GM21786 (cell line): ENCODE results near the gene FPR1.

Experiments used
- ATAC-seq: cut with Tn5 transposase; IDR thresholded peaks from one replicate; pipeline ENCODE4 v1.9.1; 2021; ENCODE audit not compliant: unreplicated experiment

FPR1 gene

DNA sequence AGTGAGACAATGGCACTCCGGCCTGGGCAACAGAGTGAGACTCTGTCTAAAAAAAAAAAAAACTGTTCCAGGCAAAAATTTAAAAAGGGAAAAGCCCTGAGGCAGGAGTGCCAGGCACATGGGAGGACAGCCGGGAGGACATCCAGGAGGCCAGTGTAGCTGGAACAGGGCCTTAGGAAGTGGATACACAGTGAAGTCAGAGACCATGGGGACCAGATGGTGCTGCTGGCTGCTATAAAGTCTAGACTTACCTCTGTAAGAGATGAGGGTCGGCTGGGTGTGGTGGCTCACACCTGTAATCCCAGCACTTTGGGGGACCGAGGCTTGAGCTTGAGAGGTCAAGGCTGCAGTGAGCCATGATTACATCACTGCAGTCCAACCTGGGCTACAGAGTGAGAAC lies 42.9 kb downstream of the FPR1 start:
- ATAC-seq, result no peak

DNA sequence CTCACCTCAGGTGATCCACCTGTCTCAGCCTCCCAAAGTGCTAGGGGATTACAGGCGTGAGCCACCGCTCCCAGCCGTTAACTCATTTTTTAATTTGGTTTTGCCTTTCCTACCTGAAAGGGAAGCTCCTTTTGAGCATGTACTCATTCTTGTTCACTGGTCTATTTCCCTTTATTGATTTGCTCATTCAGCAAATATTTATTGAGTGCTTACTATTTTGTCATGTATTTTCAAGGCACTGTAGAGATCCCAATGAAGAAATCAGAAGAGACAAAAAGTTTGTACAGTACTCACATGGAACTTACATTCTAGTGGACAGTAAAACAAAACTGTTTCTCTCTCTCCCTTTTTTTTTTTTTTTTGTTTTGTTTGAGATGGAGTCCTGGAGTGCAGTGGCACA lies 44.8 kb downstream of the FPR1 start:
- no peak for ATAC-seq

DNA sequence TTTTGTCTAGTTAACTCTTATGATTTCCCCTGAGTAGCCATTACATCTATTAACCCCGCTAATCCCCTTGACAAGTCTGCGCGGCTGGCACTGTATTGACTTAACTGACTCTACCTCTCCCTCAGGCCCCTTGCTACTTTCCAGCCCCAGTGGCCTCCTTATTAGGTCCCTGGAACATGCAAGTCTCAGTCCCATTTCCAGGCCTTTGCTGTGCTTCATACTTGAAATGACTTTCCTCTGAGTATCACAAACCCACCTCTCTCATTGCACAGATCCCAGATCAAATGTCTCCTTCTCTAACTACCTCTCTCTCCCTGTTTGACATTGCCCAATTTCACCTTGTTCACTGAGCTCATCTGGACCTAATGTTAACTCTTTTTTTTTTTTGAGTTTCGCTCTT lies 45.4 kb downstream of the FPR1 start:
- no peak for ATAC-seq

DNA sequence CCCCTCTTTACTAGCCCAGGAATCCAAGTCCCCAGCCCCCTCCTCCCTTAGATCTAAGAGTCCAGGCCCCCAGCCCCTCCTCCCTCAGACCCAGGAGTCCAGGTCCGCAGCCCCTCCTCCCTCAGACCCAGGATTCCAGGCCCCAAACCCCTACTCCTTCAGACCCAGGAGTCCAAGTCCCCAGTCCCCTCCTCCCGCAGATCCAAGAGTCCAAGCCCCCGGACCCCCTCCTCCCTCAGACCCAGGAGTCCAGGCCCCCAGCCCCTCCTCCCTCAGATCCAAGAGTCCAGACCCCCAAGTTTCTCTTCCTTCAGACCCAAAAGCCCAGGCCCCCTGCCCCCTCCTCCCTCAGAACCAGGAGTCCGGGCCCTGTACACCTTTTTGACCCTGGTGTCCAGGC lies 47.1 kb downstream of the FPR1 start:
- no peak for ATAC-seq

DNA sequence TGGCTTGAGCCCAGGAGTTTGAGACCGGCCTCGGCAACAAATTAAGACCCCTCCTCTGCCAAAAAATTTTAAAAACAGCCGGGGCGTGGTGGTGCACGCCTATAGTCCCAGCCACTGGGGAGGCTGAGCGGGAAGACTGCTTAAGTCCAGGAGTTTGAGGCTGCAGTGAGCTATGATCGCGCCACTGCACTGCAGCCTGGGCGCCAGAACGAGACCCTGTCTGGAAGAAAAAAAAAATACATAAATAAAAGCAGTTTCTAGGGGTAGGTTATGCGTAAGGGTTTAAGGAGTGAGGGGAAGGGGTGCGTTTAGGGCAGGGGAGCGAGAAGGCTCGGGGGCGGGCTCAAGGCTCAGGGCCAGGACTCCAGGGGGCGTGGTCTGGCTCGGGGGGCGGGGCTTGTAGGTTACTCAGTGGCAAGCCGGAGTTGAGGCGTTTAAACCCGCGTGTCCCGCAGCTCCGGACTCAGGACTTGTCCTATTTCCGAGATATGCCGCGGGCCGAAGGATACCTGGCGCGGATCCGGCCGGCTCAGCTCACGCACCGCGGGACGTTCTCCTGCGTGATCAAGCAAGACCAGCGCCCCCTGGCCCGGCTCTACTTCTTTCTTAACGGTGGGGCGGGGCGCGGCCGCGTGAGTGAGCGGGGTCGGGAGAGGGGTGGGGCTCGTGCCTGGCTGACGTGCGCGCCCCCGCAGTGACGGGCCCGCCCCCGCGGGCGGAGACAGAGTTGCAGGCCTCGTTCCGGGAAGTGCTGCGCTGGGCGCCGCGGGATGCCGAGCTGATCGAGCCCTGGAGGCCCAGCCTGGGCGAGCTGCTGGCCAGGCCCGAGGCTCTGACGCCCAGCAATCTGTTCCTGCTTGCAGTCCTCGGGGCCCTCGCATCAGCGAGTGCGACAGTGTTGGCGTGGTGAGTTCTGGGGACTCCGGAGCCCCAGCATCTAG lies 47.8 kb downstream of the FPR1 start:
- peak; percentile 81 for ATAC-seq

DNA sequence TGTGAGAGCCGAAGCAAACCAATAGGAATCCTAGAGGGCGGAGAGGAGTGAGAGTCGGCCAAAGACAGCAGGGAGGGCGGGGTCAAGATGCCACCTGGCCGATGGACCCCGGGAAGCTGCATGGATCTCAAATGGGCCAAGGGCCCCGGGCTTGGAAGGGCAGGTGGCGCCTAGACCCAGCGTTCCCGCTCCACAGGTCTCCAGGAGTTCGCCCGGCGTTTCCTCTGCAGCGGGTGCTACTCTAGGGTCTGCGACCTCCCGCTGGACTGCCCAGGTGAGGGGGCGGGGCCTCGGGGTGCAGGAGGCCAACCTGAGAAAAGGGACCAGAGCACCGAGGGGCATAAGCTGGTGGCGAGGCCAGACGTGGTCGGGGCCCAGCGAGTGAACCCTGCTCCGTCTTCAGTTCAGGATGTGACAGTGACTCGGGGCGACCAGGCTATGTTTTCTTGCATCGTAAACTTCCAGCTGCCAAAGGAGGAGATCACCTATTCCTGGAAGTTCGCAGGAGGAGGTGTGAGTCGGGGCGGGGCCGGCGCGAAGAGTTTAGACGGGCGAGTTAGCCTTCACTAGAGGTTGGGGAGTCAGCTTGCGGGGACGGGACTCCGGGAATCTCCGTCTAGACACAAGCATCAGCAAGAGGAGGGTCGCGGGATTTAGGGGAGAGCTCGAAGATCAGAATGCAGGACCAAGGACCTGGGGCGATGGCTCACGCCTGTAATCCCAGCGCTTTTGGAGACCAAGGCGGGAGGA lies 48.7 kb downstream of the FPR1 start:
- no peak for ATAC-seq

DNA sequence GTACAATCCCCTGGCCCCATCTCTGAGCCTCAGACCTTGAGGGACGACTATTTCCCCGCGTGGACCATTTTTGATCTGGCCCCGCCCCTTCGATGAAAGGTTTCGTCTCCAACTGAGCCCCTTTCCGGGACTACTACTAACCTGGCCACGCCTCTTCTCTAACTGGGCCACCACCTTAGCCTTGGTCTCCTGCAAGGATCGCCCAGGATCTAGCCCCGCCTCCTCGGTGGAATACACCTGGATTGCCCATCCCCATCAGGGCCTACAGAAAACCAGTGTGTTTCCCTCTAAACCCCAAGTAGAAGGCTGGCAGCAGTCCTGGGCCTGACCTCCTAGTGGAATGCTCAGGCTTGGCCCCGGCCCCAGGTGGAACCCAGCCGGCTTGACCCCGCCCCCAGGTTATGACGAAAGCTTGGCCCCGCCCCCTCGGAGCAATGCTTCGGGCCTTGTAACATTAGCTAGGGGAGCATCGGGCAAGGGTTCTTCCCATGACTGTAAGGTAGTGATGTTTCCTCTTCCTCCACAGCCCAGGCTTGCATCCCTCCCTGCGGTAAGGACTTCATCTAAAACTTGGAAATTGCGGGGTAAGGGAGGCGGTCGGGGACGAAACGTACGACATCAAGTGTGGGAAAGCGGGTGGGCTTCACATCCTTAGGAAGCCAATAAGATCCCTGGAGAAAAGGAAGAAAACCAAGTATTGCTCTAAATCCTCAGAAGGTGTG lies 49.4 kb downstream of the FPR1 start:
- ATAC-seq, result no peak

DNA sequence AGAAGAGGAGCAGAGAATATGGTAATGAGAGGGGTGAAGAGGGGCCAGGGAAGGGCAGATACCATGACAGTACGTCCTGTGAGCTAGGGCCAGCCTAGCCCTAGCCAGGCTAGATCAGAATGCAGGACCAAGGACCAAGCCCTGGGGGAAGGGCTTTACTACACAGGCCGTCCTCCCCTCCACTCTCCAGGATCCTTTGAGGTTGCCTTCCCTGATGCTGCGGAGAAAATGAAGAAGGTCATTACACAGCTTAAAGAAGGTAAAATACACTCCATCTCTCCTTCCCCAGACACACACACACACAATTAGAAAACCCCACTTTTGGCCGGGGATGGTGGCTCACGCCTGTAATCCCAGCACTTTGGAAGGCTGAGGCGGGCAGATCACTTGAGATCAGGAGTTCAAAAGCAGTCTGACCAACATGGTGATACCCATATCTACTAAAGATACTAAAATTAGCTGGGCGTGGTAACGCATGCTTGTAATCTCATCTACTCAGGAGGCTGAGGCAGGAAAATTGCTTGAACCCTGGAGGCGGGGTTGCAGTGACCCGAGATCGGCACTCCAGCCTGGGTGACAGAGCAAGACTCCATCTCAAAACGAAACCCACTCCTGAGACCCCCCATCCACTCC lies 50.1 kb downstream of the FPR1 start:
- ATAC-seq, result no peak

DNA sequence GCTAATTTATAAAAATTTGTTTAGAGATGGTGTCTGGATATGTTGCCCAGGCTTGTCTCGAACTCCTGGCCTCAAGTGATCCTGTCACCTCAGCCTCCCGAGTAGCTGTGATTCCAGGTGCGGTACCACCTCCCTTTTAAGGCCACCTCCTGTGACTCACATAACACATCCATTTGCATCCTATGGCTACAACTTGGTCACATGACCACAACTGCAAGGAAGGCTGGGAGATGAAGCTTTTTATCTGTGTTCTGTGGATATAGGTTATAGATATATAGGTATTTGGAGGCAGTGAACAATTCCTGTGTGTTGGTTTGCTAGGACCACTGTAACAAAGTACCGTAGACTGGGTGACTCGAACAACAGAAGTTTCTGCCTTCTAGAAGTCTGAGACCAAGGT lies 52.5 kb downstream of the FPR1 start:
- ATAC-seq, result no peak

DNA sequence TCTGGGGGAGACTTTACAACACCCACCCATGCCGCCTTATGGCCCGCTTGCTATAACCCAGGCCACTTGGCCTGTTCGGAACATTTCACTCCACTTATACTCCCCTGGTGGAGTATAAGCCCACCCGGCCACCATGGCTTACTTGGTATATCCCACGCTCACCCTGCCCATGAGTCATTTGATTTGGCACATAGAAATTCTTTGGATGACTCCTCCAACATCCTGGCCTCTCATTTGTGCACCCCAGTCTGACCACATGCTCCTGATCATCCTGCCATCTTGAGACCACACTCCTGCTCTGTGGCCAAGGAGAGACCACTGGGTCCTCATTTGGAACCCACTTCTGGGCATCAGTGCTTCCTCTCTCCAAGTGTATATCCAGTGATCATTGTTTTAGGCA lies 53.4 kb downstream of the FPR1 start:
- ATAC-seq, result no peak

DNA sequence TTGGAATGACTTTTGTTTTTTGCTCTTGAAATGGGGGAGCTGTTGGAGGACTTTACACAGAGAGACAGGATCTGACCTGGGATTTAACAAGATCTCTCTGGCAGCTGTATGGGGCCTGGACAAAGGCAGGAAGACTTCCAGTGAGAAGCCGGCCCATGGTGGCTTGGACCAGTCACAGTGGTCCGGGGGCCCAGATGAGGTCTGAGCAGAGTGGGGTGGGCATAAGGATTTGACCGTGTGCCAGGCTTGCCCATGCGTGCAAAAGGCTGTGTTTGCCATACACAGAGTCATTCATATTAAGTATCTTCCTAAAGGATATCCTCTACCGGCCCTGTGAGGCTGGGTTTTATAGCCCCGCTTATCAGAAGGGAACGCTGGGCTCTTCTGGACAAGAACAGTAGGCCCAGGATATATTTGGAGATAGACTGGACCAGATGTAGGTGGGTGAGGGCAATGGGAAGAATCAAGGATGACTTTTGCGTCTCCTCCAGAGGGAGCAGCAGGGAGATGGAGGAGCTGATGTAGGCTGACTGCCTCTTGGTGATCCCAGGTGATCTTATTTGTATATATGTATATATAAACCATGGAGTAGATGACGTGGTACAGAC lies 54.4 kb downstream of the FPR1 start:
- no peak for ATAC-seq

DNA sequence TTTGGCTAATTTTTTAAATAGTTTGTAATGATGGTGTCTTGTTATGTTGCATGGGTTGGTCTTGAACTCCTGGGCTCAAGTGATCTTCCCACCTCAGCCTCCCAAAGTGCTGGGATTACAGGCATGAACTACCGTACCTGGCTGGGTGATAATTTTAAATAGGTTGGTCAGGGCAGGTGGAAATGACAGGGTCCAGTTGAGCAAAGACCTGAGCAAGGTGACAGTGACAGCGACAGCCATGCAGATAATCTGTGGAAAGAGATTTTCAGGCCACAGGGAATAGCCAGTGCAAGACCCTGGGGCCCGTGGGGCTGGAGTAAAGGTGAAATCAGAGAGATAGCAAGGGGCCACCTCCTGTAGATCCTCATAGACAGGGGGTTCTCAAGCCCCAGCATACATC lies 55.1 kb downstream of the FPR1 start:
- ATAC-seq, result no peak
